HG02885 (cell line): ENCODE data around the gene DNASE1L3.

ENCODE experiments used
- ATAC-seq: cut with Tn5 transposase; IDR thresholded peaks from one replicate; pipeline ENCODE4 v1.9.1; 2021; ENCODE audit warnings: mild to moderate bottlenecking; ENCODE audit not compliant: unreplicated experiment, poor library complexity

The DNASE1L3 gene

GRCh38 chr3:58164199-58164879 lies 46.4 kb downstream of the DNASE1L3 start:
- ATAC-seq = no peak

- ATAC-seq = no peak
Measured at GRCh38 chr3:58163234-58163633, 47.5 kb downstream of the DNASE1L3 start.

DNA sequence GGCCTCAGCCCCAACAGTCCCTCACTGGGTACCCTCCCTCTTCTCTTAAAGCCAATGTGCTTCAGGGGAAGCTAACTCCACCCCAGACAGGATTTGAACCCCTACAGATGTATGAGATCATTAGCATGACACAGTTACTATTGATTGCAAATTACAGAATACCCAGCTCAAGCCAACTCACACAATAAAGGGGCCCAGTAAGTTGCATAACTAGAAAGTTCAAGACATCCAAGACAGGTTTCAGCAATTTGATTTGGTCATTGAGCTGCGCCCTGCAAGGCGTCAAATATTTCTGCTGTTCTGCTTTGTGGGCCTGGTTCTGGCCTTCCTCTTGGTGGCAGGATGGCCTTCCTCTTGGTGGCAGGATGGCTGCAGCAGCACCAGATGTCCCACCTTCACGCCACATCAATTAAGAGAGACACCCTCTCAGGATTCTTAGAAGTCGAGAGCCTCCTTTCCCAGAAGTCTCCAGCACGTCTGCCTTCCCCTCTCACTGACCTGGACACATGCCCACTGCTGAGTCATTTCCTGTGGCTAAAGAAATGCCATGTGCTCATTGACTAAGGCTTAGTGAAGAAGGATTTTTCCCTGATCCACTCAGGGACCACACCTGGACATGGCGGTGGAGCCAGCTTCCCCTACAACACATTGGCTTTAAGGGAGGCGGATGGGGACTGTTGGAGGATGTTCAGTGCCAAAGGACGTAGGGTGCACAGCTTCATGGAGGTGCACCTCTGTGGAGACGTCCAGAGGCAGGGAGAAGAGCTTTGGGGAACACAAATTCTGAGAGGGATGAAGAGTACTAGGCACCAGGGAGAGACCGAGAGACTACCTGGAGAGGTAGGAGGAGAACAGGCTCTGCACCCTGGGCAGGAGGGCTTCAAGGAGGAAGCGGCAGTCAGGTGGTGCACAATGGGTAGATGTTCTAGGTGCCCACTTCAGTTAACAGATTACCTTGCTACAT lies 49.1 kb downstream of the DNASE1L3 start:
- ATAC-seq = no peak

DNA sequence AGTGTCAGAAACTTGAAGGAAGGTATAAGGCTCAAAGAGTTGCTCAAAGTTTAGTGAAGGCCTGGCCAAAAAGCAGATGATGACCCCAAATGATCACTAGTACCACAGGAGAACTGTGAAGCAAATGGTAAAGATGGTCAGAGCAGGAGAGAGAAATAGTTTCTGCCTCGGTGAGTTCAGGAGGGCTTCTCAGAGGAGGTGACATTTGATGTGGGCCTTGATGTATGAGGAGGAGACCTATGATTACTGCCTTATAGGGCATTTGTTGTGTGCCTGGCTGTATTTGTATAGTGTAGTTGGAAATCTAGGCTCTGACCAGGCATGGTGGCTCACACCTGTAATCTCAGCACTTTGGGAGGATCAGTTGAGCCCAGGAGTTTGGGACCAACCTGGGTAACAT lies 50.4 kb downstream of the DNASE1L3 start:
- ATAC-seq = no peak

GRCh38 chr3:58158442-58159153 lies 52.2 kb downstream of the DNASE1L3 start:
- ATAC-seq = no peak

DNA sequence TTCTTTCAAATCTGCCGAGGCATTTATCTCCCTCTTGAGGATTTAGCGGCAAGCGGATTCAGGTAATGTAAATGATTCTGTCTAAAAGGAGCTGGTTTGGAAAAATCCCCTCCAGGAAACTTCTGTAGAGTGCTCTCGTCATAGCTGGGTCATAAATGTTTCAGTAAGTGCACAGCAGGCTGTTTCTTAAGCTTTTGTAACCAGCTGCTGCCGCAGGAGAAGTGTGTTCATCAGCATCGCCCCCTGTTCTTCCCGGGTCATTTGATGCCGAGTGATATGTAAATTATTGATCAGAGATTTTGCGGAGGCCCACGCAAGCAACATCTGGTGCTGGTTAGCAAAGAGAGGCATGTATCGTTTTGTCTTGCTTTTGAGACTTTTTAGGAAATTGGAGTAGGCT lies 53.1 kb downstream of the DNASE1L3 start:
- ATAC-seq = no peak

DNA sequence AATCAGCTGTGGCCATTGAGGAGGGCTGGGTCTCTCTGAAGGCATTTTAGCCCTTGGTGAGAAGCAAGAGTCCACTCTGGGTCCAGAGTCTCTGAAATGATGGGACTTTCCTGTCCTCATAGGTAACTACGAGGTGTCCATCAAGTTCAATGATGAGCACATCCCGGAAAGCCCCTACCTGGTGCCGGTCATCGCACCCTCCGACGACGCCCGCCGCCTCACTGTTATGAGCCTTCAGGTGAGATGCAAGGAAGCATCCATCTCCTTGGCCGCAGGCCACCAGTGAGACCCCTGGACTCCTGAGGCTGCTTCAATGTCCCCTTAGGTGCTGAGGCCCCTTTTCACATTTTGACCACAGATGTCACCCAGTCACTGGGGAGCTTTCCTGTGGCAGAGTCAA lies 54.9 kb downstream of the DNASE1L3 start:
- ATAC-seq = no peak

GRCh38 chr3:58154626-58155449 lies 55.9 kb downstream of the DNASE1L3 start:
- no peak for ATAC-seq

- ATAC-seq = no peak
Measured at GRCh38 chr3:58153371-58153770, 57.4 kb downstream of the DNASE1L3 start.

DNA sequence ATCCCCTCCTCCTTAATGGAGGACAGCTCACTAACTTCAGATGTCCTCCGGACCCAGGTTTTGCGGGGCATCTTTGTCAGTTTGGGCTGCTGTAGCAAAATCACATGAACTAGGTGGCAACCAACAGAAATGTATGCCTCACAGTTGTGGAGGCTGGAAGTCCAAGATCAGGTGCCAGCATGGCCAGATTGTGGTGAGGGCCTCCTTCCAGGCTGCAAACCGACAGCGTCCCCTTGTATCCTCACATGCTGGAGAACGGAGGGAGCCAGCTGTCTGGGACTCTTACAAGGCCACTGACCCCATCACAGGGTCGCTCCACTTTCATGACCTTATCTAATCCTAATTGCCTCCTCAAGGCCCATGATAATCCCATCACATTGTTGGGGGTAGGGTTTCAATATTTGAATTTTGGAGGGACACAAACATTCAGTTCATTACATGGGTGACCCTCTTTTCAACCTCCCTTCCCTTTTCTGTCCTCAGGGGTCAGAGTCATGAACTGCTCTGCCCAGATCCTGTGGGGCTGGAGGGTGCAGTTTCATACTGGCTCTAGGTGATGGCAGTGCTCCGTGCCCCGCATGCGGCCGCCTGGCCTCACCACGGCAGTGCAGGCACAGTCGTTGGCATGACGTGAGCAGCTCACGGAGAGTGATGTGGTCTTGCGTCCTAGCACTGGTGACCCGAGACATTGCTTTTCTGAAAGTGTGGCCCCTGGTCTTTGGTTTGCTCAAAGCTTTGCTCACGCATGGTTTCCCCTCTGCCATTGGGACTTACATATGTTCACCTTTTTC lies 58.4 kb downstream of the DNASE1L3 start:
- ATAC-seq = no peak

DNA sequence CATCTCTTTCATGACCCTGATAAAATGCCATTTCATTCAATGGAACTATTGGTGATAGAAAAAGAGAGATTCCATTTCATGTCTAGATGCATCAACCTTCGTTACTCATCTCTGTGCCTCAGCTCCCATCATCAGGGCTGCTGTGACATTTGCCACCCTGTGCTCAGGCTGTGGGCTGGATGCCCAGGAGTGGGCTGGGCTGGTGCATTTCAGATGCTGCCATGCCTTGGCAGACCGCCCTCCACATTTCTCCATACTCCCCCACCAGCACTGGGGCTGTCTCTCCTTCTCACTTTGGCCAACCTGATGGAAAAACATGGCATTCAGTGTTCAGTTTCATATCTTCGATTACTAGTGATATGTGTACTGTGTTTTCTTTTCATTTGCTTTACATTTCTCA lies 59.1 kb downstream of the DNASE1L3 start:
- ATAC-seq = no peak

DNA sequence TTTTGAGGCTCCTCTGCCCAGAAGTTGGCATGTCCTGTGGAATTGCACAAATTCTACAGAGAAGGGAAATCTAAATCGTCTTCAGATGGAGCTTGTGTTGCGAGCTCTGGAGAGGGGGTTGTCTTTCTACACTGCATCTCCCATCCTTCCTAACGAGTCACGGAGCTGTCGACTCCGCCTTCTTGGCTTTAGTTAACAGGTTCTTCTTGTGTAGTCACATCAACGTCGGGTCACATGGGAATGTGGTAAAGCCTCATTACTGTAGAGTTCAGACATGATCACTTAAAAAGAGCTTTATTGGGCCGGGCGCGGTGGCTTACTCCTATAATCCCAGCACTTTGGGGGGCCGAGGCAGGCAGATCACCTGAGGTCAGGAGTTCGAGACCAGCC lies 60.0 kb downstream of the DNASE1L3 start:
- ATAC-seq = no peak

GRCh38 chr3:58150130-58150809 lies 60.5 kb downstream of the DNASE1L3 start:
- no peak for ATAC-seq

DNA sequence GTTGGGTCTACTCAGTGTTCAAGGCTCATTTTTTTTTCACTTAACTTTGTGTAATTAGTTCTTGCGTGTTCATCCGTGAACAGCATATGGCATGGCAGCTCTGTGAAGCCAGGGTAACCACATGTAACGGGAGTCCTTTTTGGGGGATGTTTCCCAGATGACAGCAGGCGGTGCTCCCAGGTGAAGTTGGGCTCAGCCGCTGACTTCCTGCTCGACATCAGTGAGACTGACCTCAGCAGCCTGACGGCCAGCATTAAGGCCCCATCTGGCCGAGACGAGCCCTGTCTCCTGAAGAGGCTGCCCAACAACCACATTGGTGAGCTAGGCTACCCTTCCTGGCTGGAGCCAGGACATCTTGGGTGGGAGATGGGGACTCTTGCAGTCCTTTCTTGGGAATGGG lies 62.7 kb downstream of the DNASE1L3 start:
- no peak for ATAC-seq

DNA sequence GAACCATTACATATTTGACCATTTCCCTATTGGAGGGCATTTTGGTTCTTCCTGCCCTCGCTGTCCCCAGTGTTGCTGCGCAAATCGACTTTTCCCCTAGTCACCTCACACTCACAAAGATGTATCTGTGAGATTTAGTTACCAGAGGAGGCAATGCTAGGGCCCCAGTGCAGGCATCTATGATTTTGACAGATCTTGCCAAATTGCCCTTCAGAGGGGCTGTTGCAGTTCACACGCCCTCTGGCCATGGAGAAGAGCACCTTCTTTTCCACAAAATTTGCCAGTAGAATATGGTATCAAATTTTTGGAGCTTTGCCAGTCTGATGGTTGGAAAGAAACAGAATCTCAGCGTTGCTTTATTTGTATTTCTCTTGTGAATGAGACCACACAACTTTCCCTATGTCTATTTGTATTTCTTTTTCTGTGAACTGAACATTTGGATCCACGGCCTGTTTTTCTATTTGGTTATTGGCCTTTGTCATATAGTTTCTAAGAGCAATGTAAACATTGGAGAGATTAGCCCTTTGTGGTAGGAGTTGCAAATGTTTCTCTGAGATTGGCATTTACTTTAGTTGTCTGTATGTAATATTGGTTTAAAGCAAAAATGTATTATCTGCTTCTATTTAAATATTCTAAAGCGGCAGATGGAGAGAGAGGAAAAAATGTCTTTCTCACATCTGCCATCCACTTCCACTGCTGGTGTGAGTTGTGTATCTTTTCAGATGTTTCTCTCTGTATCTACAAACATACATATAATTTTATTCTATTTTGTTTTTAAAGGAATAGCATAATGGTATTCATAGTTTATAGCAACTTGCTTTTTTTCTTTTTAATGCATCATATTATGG lies 66.1 kb downstream of the DNASE1L3 start:
- ATAC-seq = no peak

DNA sequence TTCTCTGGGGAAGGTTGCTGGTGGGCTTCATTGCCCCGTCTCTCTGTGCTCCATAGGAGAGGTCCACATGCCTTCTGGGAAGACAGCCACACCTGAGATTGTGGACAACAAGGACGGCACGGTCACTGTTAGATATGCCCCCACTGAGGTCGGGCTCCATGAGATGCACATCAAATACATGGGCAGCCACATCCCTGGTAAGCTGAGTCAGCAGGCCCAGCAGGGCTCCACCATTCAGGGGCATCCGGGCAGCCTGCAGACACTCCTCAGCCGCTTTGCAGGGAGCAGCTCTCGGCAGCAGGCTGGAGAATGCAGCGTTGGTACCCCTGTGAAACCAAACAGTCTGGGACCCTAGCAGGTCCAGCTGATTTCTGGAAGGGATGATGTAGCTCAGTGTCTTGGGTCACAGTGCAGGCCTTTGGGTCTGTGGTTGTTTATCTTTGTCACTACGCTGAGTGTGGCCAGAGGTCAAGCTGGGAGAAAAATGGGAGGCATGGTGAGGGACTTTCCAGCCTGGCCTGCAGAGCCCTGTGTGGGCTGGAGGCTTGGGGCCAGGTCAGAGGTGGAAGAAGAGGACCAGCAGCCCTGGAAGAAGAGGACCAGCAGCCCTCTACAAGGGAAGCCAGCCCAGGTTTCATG lies 67.2 kb downstream of the DNASE1L3 start:
- no peak for ATAC-seq
